Stimulated activated CD8-positive, alpha-beta memory T cell treated with anti-CD3 and anti-CD28 coated beads, Interleukin-12 subunit alpha, Interleukin-12 subunit beta, amount 100 ng/mL, for 24 hours (primary cell): ENCODE measurements around the gene SPTBN1.

Source experiments
- DNase-seq: peaks from one replicate; pipeline ENCODE4 v3.0.0-alpha.2; 2020; ENCODE audit errors: extremely low read depth

The SPTBN1 gene

GRCh38 chr2:54434229-54434628 lies 21.9 kb upstream of the SPTBN1 start:
- no peak for DNase-seq

GRCh38 chr2:54434711-54435110 lies 21.4 kb upstream of the SPTBN1 start:
- DNase-seq, result no peak

GRCh38 chr2:54435325-54436226 lies 20.6 kb upstream of the SPTBN1 start:
- DNase-seq, result no peak

GRCh38 chr2:54437588-54437987 lies 18.5 kb upstream of the SPTBN1 start:
- DNase-seq, result no peak

- DNase-seq, result no peak
These were observed 17.9 kb upstream of the SPTBN1 start for GRCh38 chr2:54438271-54438670.

DNA sequence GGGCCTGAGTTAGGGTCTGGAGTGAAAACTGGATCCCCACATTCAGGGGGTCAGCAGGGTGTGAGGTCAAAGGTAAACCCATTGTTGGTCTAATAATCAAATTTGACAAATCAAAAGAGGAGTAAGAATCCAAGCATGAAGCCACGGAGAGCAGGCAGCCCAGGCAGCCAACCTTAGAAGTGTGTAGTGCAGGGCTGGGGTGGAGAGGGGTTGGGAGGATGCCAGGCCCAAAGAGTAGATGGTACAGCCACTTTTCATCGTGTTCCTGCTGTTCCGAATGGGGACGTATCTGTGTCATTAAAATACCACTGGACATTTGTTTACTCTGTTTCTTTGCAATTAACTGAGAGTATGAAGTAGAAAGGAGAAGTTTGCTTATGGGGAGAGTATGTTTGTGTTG lies 16.5 kb upstream of the SPTBN1 start:
- no peak for DNase-seq

GRCh38 chr2:54440050-54440449 lies 16.1 kb upstream of the SPTBN1 start:
- no peak for DNase-seq

DNA sequence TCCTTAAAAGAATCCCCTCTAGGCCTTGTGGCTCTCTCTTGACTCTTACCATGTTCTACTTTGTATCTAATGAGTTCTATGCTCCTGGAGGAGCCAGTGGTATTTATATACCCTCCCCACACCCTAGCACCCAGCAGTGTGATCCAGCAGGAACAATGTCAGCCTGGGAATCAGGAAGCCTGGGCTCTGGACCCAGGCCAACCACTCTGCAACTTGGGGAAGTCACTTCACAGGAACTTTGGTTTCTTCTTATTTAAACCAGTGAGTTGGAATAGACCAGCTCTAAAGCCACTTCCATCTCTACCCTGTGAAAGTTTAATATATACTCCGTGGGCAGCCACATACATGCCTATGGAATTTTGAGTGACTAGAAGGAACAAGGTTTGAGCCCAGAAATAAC lies 11.6 kb upstream of the SPTBN1 start:
- DNase-seq, result no peak

DNA sequence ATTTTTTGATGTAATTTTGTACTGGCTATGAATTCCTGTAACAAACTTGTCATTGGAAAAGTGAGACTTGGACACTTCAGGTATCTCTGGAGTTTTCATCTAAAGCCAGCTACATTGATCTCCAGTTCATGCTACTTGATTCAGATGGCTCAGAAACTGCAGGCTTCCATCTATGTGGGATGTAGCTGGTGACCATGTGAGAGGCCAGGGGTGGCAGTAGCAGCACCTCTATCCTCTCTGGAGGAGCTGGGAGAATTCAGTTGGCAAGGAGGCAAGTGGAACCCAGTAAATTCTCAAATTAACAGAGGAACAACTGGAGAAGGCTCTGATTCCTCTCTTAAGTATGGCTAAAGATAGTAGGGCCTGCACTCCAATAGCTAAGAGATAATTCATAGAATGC lies 10.0 kb upstream of the SPTBN1 start:
- no peak for DNase-seq

DNA sequence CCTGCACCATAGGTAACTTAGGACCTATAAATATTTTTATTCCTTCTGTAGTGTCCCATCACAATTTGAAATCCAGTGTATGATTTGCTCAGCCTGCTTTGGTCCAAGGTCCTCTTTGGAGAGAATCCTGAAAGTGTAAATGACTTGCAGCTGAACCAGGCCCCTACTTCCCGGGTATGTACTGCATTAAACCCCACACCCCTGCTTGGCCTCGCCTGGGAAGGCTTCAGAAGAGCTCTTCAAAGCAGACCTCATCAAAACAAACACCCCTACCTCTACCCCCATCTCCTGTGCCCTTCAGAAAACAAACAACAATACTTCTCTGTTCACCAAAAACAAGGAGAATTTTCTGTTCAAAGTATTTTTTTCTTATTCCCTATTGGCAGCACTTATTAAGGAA lies 9.5 kb upstream of the SPTBN1 start:
- DNase-seq, result no peak

DNA sequence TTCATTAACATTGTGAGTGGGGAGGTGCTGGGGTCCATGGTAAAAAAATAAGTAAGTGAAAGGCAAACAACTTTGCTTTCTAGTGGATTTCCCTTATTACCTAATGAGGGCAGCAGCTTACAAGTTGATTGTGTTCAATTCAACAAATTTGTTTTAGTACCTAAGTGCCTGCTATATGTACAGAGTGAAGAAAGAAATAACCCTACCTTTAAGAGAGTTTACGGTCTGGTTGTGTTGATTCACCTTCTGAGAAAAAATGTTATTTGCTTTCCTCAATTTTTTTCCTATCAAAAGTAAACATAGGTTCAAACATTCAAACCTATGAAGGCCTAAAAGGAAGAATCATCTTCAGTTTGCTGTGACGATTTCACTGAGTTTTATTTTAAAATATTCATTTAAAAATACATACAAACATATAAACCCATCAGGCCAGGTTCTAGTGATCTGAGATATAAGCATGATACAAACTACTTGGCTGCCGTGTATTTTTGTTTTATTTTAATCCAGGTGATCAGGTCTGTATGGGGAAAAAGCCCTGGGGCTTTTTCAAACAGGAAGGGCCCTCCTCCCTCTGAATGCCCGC lies 1.5 kb upstream of the SPTBN1 start:
- DNase-seq, result no peak

- DNase-seq, result no peak
These were observed 980 bp upstream of the SPTBN1 start for GRCh38 chr2:54455131-54455562.

DNA sequence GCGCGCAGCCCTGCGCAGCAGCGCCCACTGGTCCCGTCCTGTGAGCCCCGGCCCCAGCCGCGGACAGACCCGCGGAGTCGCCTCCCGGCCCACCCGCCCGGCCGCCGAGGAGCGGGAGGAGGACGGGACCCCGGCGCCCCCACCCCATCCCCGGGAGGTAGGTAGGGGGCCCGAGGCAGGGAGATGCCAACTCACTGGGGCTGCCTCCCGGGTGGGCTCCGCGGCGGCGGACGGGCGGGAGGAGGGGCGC lies 160 bp downstream of the SPTBN1 start:
- no peak for DNase-seq

DNA sequence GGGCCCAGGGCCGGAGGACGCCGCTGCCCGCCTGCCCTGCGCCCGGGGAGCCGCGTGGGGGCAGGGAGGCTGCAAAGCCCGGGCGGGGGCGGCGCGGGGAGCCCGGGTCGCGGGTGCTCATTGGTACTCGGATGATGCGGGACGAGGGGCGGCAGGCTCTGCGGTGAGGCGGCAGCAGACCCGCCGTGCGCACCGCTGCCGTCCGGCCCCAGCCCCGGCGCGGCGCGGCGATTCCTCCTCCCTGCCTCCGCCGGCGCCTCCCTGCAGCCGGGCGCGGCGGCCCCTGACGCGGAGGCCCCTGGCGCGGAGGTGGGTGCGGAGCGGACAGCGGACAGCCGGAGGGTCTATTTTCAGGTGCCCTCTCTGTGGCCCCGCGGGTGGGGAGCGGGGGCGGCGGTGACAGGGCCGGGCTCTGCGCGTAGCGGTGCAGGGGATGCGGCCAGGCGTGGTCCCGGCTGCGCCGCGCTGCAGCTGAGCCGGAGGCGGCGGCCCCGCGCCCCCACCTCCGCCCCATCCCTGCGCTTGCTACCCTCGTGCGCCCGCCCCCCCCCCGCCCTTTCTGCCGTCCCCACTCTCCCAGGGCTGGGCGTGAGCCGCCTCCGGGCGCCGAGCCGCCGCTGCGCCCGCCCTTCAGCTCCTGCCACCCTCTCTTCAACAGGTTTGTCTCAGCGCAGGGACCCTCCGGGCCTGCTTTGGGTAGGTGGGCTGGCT lies 640 bp downstream of the SPTBN1 start:
- DNase-seq, result no peak

DNA sequence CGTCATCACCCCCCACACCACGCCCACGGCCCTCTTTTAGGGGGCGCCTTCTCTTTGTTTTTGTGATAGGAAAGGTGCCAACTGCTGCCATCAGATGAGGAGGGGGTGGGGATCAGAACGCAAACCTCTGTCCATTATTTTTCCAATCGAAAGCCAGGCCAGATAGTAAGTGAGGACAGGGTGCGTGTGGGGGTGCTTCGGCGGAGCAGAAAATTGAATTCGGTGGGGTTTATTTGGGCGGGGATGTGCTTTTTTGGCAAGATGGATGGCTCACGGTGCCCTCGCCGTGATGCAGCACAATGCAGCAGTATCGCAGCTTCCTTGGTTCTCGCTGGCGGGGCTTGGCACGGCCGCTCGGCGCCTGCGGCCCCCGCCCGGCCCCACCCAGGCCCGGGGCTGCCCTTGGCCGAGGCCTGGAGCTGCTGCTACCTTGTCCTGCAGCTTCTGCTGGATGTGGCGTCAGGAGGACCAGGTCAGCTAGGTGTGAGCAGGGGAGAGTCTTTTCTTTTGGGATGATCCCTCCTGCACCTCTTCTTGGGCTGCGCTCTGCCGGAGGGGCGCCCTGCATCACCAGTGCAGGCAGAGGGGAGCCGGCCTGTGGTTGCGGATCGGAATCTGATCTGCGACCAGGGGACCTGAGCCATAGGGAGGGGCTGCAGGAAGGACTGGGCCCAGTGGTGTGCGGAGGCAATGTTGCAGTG lies 1.3 kb downstream of the SPTBN1 start:
- no peak for DNase-seq

DNA sequence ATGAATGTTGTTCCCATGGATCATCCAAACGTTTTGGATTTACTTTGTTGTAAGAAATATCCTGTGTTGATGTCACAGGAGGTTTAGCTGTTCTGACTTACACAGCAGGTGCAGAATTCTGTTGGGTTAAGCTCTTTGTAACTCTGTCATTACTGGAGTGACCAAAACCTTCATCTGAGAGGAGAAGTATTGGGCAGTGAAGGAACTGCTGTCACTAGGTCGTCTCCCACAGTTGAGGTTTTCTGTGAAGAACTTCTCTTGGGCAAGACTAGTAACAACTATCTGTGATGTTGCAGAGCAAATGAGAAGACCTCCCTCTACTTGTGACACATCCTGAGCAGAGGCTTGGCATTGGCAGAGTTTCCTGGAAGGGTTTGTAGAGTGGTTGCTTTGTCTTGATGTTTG lies 2.9 kb downstream of the SPTBN1 start:
- DNase-seq, result no peak

GRCh38 chr2:54461261-54461660 lies 5.1 kb downstream of the SPTBN1 start:
- no peak for DNase-seq

DNA sequence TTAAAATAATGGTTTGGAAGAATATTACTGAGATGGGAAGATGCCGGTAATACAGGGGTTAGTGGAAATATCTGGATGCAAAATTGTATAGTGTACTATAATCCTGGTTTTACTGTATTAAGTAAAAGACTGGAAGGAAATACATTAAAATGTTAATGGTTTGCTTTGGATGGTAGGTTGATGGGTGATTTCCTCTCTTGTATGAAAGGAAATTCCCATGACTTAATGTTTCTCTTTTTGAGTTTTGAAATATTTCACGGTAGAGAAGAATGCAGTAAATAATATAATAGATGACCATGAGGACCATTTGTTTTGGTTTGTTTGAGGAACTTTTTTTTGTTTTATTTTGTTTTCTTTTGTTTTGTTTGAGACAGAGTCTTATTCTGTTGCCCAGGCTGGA lies 8.2 kb downstream of the SPTBN1 start:
- no peak for DNase-seq

DNA sequence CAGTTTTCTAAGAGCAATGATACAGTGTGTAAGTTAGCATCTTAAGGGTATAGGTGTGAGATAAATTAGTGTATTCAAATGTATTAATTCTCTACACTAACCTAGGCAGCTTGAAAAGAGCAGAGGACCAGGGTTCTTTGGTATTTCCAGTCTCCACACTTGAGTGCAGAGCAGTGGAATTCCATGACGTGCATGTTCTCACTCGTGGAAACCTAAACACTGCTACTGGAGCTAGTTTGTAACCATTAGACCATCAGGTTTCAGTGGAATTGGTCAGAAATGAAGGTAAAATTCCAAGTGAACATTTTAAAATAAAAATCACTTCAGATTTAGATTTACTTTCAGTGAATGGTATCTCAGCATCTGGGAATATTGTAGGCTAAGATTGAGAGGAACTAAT lies 9.0 kb downstream of the SPTBN1 start:
- DNase-seq, result no peak

- DNase-seq, result no peak
These were observed 10.7 kb downstream of the SPTBN1 start for GRCh38 chr2:54466870-54467269.

DNA sequence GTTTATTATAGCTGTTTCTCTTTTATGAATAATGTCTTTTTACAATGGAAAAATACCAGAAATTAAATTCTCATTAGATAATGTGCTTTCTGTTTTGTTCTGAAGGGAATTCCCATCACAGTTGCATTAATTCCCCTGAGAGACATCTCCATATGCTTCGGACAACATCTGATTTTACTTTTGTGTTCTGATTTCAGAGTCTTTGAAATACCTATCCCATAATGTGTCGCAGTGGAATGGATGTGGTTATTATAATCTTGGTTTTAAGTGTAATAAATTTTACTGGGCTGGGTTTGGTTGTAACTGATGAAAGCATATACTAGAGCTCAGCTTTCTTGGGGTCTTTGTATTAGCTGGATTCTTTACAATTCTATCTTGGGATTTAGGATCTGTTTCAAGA lies 12.5 kb downstream of the SPTBN1 start:
- no peak for DNase-seq

DNA sequence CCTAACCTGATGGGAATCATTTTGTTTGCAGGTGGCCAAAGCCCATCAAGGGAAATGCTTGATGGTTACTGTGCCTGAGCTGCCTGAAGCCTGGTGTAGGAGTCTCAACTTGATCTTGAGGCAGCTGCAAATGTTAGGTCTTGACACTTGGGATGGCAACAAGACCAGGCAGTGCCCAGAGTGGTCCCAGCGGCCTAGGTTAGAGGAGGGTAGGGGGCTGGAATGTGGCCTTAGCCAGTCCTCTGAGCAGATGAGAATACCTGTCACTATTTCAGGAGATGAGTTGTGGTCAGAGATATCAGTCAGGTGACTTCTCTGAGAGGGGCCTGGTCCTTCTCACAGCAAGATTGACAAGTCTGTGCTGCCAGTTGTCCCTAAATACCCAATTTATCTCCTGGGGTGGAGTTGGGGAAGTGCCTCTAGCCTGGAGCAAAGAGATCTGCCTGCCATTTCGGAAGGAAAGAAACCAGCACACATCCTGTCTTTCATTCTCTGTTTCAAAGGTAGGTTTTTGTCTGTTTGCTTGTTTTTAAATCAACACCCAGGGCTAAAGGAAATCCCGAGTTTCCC lies 13.4 kb downstream of the SPTBN1 start:
- no peak for DNase-seq
